ENCODE data around the gene PDP2. TPM values are rescaled to one million over a fixed set of nuclear protein-coding genes. Genes with fewer than 3 reads are reported as not detected.
"Not testable (repeated sequence)": the region's sequence is repeated elsewhere in the genome, so short reads cannot be mapped to it uniquely, and the experiment has no call there.

PDP2 gene
- total RNA-seq, 2 donors from 2014 or later: 31.8 TPM

- not testable (repeated sequence) for H3K9me3 Mint-ChIP-seq; H3K27me3 Mint-ChIP-seq (ENCODE audit: low read depth); ATAC-seq (replicated peaks in 1 of 2); DNase-seq
- Mint-ChIP-seq H3K4me3 (peak overlapping the region; percentile 91 to 100), H3K4me1 (ENCODE audit: low read depth) (peaks cover 45% of the 10 kb centered on the region), H3K36me3 (ENCODE audit: insufficient read depth in 2 of 2) (peaks cover 9 to 17% of the 10 kb centered on the region in 2 donors), H3K27ac (peak overlapping the region; percentile 96)
Measured at GRCh38 chr16:66934839-66935313, 54.6 kb downstream of the PDP2 start.

- H3K36me3 Mint-ChIP-seq (ENCODE audit: insufficient read depth in 2 of 2): peaks cover 9 to 17% of the 10 kb centered on the region in 2 donors
- H3K4me1 Mint-ChIP-seq (ENCODE audit: low read depth): peaks cover 45% of the 10 kb centered on the region
- ATAC-seq (replicated peaks in 1 of 2) (no peak), DNase-seq (no peak)
- H3K27ac Mint-ChIP-seq: peak within 1 kb of the TSS; percentile 96
- H3K27me3 Mint-ChIP-seq (ENCODE audit: low read depth): no peaks in the 10 kb centered on the region
- no peaks in the 10 kb centered on the region for H3K9me3 Mint-ChIP-seq
- H3K4me3 Mint-ChIP-seq: peak within 1 kb of the TSS; percentile 91 to 100
Measured at GRCh38 chr16:66935314-66936011, 55.1 kb downstream of the PDP2 start, which contains the start of gene CES2. CES2 (plus strand) TSS chr16:66935516; CDS start chr16:66935636, 120 bp downstream.

DNA sequence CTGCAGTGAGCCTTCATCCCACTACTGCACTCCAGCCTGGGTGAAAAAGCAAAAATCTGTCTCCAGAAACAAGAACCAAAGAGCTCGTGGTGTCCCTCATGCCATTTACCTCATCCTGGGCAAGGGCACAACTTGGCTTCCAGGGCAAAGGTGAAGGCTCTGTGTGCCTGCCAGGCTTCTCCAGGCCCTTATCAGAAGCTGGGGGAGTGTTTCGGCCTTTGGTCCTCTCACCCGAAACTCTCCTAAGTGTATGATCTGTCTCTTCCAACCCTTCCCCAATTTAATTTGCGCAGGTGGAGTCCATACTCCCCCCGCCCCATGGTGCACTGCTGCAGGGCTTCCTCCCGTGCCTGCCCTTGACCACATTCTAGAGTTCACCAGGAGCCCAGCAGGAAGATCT is 56.1 kb downstream of the PDP2 start:
- H3K27ac Mint-ChIP-seq: peak overlapping the region; percentile 59
- peaks cover 45% of the 10 kb centered on the region for H3K4me1 Mint-ChIP-seq (ENCODE audit: low read depth)
- H3K36me3 Mint-ChIP-seq (ENCODE audit: insufficient read depth in 2 of 2): peaks cover 9 to 17% of the 10 kb centered on the region in 2 donors
- H3K4me3 Mint-ChIP-seq: peak overlapping the region; percentile 91 to 100
- H3K9me3 Mint-ChIP-seq: no peaks in the 10 kb centered on the region
- H3K27me3 Mint-ChIP-seq (ENCODE audit: low read depth): no peaks in the 10 kb centered on the region
- DNase-seq (no peak), ATAC-seq (replicated peaks in 1 of 2) (no peak)

DNA sequence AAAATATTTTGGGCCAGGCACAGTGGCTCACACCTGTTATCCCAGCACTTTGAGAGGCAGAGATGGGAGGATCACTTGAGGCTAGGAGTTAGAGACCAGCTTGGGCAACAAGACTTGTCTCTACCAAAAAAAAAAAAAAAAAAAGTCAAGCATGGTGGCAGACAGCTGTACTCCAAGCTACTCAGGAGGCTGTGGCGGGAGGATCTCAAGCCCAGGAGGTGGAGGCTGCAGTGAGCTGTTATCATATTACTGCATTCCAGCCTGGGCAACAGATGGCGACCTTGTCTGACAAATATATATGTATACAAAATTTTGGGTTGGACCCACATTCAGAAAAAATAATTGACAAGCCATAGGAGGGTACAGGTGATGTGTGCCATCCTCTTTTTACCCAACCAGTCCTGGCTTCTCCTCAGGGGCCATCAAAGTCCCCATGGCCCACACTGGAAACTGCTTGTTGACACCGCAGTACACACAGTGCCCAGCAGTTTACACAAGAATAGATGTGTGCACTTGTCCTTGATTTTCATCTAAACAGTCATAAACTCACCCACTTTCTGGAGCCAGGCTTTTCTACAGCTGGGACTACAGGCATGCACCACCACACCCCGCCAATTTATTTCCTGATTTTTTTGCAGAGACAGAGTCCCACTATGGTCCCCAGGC is 56.7 kb downstream of the PDP2 start:
- H3K27me3 Mint-ChIP-seq (ENCODE audit: low read depth): no peaks in the 10 kb centered on the region
- peaks cover 9 to 19% of the 10 kb centered on the region in 2 donors for H3K36me3 Mint-ChIP-seq (ENCODE audit: insufficient read depth in 2 of 2)
- H3K4me1 Mint-ChIP-seq (ENCODE audit: low read depth): peaks cover 40% of the 10 kb centered on the region
- no peak for DNase-seq
- H3K4me3 Mint-ChIP-seq: peak overlapping the region; percentile 27 to 100
- no peak overlapping the region for H3K27ac Mint-ChIP-seq
- no peak for ATAC-seq (replicated peaks in 1 of 2)
- H3K9me3 Mint-ChIP-seq: no peaks in the 10 kb centered on the region

DNA sequence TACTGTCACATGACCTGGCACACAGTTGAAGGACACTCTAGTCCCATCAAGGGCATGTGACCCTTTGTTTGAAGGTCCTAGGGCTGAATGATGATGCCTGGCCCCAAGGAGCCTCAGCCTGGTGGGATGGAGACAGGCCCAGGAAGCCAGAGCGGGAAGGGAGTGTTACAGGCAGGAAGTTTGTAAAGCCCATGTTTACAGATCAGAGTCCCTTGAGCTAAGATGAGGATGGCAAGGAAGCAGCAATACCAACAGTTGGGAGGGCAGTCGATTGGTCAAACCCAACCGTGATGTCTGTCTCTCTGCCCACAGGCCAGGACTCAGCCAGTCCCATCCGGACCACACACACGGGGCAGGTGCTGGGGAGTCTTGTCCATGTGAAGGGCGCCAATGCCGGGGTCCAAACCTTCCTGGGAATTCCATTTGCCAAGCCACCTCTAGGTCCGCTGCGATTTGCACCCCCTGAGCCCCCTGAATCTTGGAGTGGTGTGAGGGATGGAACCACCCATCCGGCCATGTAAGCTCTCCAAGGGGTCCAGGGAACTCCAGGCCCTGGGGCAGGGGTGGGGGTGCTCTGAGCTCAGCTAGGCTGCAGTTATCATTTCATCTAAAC is 57.5 kb downstream of the PDP2 start:
- DNase-seq: no peak
- H3K27ac Mint-ChIP-seq: no peak overlapping the region
- no peak overlapping the region for H3K4me3 Mint-ChIP-seq
- no peaks in the 10 kb centered on the region for H3K9me3 Mint-ChIP-seq
- H3K27me3 Mint-ChIP-seq (ENCODE audit: low read depth): no peaks in the 10 kb centered on the region
- ATAC-seq (replicated peaks in 1 of 2): no peak
- H3K36me3 Mint-ChIP-seq (ENCODE audit: insufficient read depth in 2 of 2): peaks cover 9 to 18% of the 10 kb centered on the region in 2 donors
- H3K4me1 Mint-ChIP-seq (ENCODE audit: low read depth): peaks cover 32% of the 10 kb centered on the region

GRCh38 chr16:66939366-66939765 is 59.1 kb downstream of the PDP2 start:
- no peak overlapping the region for H3K27ac Mint-ChIP-seq
- ATAC-seq (replicated peaks in 1 of 2) (no peak), DNase-seq (no peak)
- H3K36me3 Mint-ChIP-seq (ENCODE audit: insufficient read depth in 2 of 2): peaks cover 2 to 6% of the 10 kb centered on the region in 2 donors
- no peak overlapping the region for H3K4me3 Mint-ChIP-seq
- peaks cover 20% of the 10 kb centered on the region for H3K4me1 Mint-ChIP-seq (ENCODE audit: low read depth)
- H3K27me3 Mint-ChIP-seq (ENCODE audit: low read depth): no peaks in the 10 kb centered on the region
- no peaks in the 10 kb centered on the region for H3K9me3 Mint-ChIP-seq

GRCh38 chr16:66940236-66940635 is 59.9 kb downstream of the PDP2 start:
- Mint-ChIP-seq H3K4me3 (no peak overlapping the region), H3K27ac (no peak overlapping the region), H3K4me1 (ENCODE audit: low read depth) (peaks cover 17% of the 10 kb centered on the region), H3K9me3 (no peaks in the 10 kb centered on the region), H3K27me3 (ENCODE audit: low read depth) (no peaks in the 10 kb centered on the region), H3K36me3 (ENCODE audit: insufficient read depth in 2 of 2) (peaks cover 2 to 6% of the 10 kb centered on the region in 2 donors)
- no peak for ATAC-seq (replicated peaks in 1 of 2)
- DNase-seq: no peak

Other genes starting within 250 kb of the PDP2 start
- 1 to 10 TPM; 3.7 to 3.9 TPM for gene CMTM4, start 183.8 kb upstream of the PDP2 start, total RNA-seq
- gene DYNC1LI2, start 128.9 kb upstream of the PDP2 start, total RNA-seq: 10 to 100 TPM; 60.0 to 67.6 TPM
- under 1 TPM in 1 of 2 donors, not detected in 1; 0.14 TPM for gene TERB1, start 78.9 kb upstream of the PDP2 start, total RNA-seq
- 100 to 1,000 TPM in 1 of 2 donors, 10 to 100 TPM in 1; 94.5 to 100 TPM for gene NAE1, start 49.5 kb upstream of the PDP2 start, total RNA-seq
- gene CA7, start 36.1 kb upstream of the PDP2 start, total RNA-seq: not detected
- not detected for gene CDH16, start 38.4 kb downstream of the PDP2 start, total RNA-seq
- gene RRAD, start 45.0 kb downstream of the PDP2 start, total RNA-seq: 1 to 10 TPM; 1.6 to 3.1 TPM
- gene CIAO2B, start 53.9 kb downstream of the PDP2 start, total RNA-seq: 100 to 1,000 TPM; 145 to 167 TPM
- gene CES2, start 55.0 kb downstream of the PDP2 start, total RNA-seq: 10 to 100 TPM; 28.7 to 33.3 TPM
- gene CES3, start 80.8 kb downstream of the PDP2 start, total RNA-seq: 10 to 100 TPM in 1 of 2 donors, 1 to 10 TPM in 1; 6.9 to 11.5 TPM
- 10 to 100 TPM; 24.4 to 38.8 TPM for gene CES4A, start 108.1 kb downstream of the PDP2 start, total RNA-seq
- 100 to 1,000 TPM; 106 to 133 TPM for gene CBFB, start 148.6 kb downstream of the PDP2 start, total RNA-seq
- gene PHAF1, start 229.4 kb downstream of the PDP2 start, total RNA-seq: 10 to 100 TPM; 14.8 to 18.2 TPM

Measured in activated T-cell treated with anti-CD3 and anti-CD28 coated beads, Interleukin-2, amount 50 U/mL, for 72 hours (primary cell).